Tibial artery (tissue), 4 donors: ENCODE data around the gene HOXA2.

Source experiments
- DNase-seq, 2 donors: peaks; one replicate each; pipeline ENCODE4 v3.0.0-alpha.2; 2019
- H3K27ac ChIP-seq, 2 donors: fragments of 200-600 bp; sonication (generic) in 1 of 2; 1 replicate in 1 of 2; 2 replicates in 1 of 2; pipeline ENCODE4 v1.5.1; 2018 to 2019; ENCODE audit warnings: mild to moderate bottlenecking in 1 of 2
- H3K27me3 ChIP-seq, 2 donors: fragments of 200-600 bp; sonication (generic) in 1 of 2; one replicate each; pipeline versions ENCODE4 v1.5.1 to v1.6.0; 2016 to 2019
- H3K36me3 ChIP-seq, 3 donors: fragments of 200-600 bp; sonication (generic) in 2 of 3; one replicate each; pipeline ENCODE4 v1.5.1; 2016 to 2019; ENCODE audit warnings: mild to moderate bottlenecking in 2 of 3
- H3K4me1 ChIP-seq, 4 donors: fragments of 200-600 bp; sonication (generic) in 2 of 4; 1 replicate in 3 of 4; 2 replicates in 1 of 4; pipeline ENCODE4 v1.5.1; 2016 to 2019
- H3K4me3 ChIP-seq, 2 donors: fragments of 200-600 bp; sonication (generic) in 1 of 2; 1 replicate in 1 of 2; 2 replicates in 1 of 2; pipeline ENCODE4 v1.5.1; 2018 to 2019; ENCODE audit warnings: mild to moderate bottlenecking in 2 of 2
- H3K9me3 ChIP-seq, 3 donors: fragments of 200-600 bp; sonication (generic) in 1 of 3; one replicate each; pipeline ENCODE4 v1.5.1; 2016 to 2019
- CTCF ChIP-seq, 2 experiments: fragments of 200-600 bp in 1 of 2; fragments of 450-650 bp in 1 of 2; IDR thresholded peaks; one replicate each; pipeline ENCODE4 v1.5.1; 2017 to 2019; ENCODE audit warnings: antibody characterized with exemption in 2 of 2, mild to moderate bottlenecking in 1 of 2, moderate library complexity in 1 of 2
- intact Hi-C: fragments of 100-400 bp; cut with DNase I; formaldehyde crosslinking; loops from one replicate; pipeline ENCODE4 v1.15.0; 2023; ENCODE audit warnings: low total_unique reads

Gene HOXA2

GRCh38 chr7:27113991-27114769 is 11.7 kb upstream of the HOXA2 start:
- Histone ChIP-seq H3K4me3 (peak overlapping the region; percentile 77 to 80), H3K27me3 (no peaks in the 10 kb centered on the region), H3K27ac (peak overlapping the region; percentile 92 to 97), H3K9me3 (no peaks in the 10 kb centered on the region), H3K4me1 (peaks cover 5 to 70% (median 47%) of the 10 kb centered on the region in 4 donors), H3K36me3 (no peaks in the 10 kb centered on the region)
- no peak for TF ChIP-seq CTCF (IDR thresholded peaks at IDR 0.05)
- peak in 1 of 2 donors; percentile 77 for DNase-seq
- intact Hi-C loops: no loop called here

- H3K4me1 ChIP-seq: peaks cover 5 to 70% (median 44%) of the 10 kb centered on the region in 4 donors
- H3K36me3 ChIP-seq: peaks cover 0 to 3% (median 0%) of the 10 kb centered on the region in 3 donors
- H3K27me3 ChIP-seq: no peaks in the 10 kb centered on the region
- peak overlapping the region; percentile 92 to 97 for H3K27ac ChIP-seq
- H3K9me3 ChIP-seq: no peaks in the 10 kb centered on the region
- TF ChIP-seq CTCF (IDR thresholded peaks at IDR 0.05): no peak
- intact Hi-C loops: no loop called here
- peak overlapping the region; percentile 77 to 80 for H3K4me3 ChIP-seq
- DNase-seq: peak in 1 of 2 donors; percentile 75
Measured at GRCh38 chr7:27112955-27113949, 10.8 kb upstream of the HOXA2 start.

GRCh38 chr7:27112361-27112760 is 9.9 kb upstream of the HOXA2 start:
- Histone ChIP-seq H3K36me3 (peaks cover 0 to 9% (median 0%) of the 10 kb centered on the region in 3 donors), H3K4me1 (peaks cover 5 to 70% (median 41%) of the 10 kb centered on the region in 4 donors), H3K27ac (peak overlapping the region; percentile 92 to 97), H3K27me3 (no peaks in the 10 kb centered on the region), H3K4me3 (peak overlapping the region in 1 of 2 donors; percentile 80), H3K9me3 (no peaks in the 10 kb centered on the region)
- DNase-seq: no peak
- no peak for TF ChIP-seq CTCF (IDR thresholded peaks at IDR 0.05)
- intact Hi-C loops: no loop called here

GRCh38 chr7:27111751-27112277 is 9.3 kb upstream of the HOXA2 start:
- H3K27me3 ChIP-seq: no peaks in the 10 kb centered on the region
- H3K4me3 ChIP-seq: peak overlapping the region; percentile 39 to 51
- DNase-seq: no peak

More at GRCh38 chr7:27111751-27112277, 9.3 kb upstream of the HOXA2 start:
- intact Hi-C loops: no loop called here
- peaks cover 5 to 65% (median 38%) of the 10 kb centered on the region in 4 donors for H3K4me1 ChIP-seq
- peak overlapping the region; percentile 92 to 97 for H3K27ac ChIP-seq
- no peak for TF ChIP-seq CTCF (IDR thresholded peaks at IDR 0.05)
- H3K36me3 ChIP-seq: peaks cover 0 to 9% (median 0%) of the 10 kb centered on the region in 3 donors
- no peaks in the 10 kb centered on the region for H3K9me3 ChIP-seq
